Skeletal muscle tissue (tissue), 4 donors: ENCODE data around the gene ITPR1. TPM values are rescaled to one million over a fixed set of nuclear protein-coding genes. Genes with fewer than 3 reads are reported as not detected.

Experiments used
- H3K27ac ChIP-seq: one replicate; pipeline ENCODE4 v1.7.0; 2013; ENCODE audit warnings: mild to moderate bottlenecking, low read depth, low read length, inconsistent platforms
- H3K27me3 ChIP-seq, 3 donors: one replicate each; pipeline ENCODE4 v1.7.0; 2013; ENCODE audit warnings: low read length in 3 of 3; ENCODE audit not compliant: control insufficient read depth in 3 of 3, insufficient read depth in 3 of 3
- H3K36me3 ChIP-seq, 3 donors: one replicate each; pipeline ENCODE4 v1.7.0; 2013; ENCODE audit warnings: low read length in 3 of 3; ENCODE audit not compliant: control insufficient read depth in 3 of 3, insufficient read depth in 3 of 3
- H3K4me1 ChIP-seq, 3 donors: one replicate each; pipeline ENCODE4 v1.7.0; 2013; ENCODE audit warnings: low read length in 3 of 3, mild to moderate bottlenecking in 3 of 3; ENCODE audit not compliant: control insufficient read depth in 3 of 3, insufficient read depth in 3 of 3
- H3K4me3 ChIP-seq, 3 donors: one replicate each; pipeline ENCODE4 v1.7.0; 2013; ENCODE audit warnings: low read length in 3 of 3
- H3K9ac ChIP-seq, 3 donors: one replicate each; pipeline ENCODE4 v1.7.0; 2013; ENCODE audit warnings: low read length in 3 of 3, mild to moderate bottlenecking in 3 of 3, moderate library complexity in 2 of 3, low read depth in 1 of 3
- H3K9me3 ChIP-seq, 3 donors: one replicate each; pipeline ENCODE4 v1.7.0; 2013; ENCODE audit warnings: low read length in 3 of 3; ENCODE audit not compliant: control insufficient read depth in 3 of 3
- total RNA-seq: library from RNA; depleted of rRNA; stranded (reverse); fragments of >200 nt; gene quantifications from one replicate; pipeline ENCODE4 v1.2.3, GENCODE V29; 2014
- donor health status: Osteomylitis.

The ITPR1 gene
- total RNA-seq, 1 donor from 2014 or later, result 55.8 TPM

DNA sequence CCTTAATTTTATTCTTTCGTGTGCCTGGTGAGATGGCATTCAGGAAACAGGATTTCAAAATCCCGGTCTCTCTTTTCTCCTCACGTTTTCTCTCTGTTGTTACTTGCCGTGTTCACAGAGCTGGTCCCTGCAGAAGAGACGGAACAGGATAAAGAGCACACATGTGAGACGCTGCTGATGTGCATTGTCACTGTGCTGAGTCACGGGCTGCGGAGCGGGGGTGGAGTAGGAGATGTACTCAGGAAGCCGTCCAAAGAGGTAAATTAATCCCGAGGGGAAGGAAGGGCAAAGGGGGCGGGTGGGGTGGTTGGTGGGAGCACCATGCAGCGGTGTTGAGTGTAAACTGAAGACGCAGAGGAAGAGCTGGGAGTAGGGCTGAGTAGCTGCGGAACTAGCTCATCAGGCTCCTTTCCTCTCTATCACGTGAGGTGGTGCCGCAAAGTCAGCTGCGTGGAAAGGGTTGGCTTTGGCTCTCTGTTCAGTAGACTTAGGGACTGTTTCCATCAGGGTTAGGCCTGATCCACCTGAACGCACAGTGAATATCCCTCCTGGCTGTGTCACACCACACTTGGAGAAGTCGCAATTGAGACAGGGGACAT, 321.3 kb downstream of the ITPR1 start:
- peak overlapping the region; percentile 5 for H3K27ac ChIP-seq
- peaks cover 0 to 3% (median 0%) of the 10 kb centered on the region in 3 donors for H3K9me3 ChIP-seq
- no peak overlapping the region for H3K4me3 ChIP-seq
- H3K27me3 ChIP-seq, result no peaks in the 10 kb centered on the region
- H3K4me1 ChIP-seq, result peaks cover 3 to 11% (median 9%) of the 10 kb centered on the region in 3 donors
- no peak overlapping the region for H3K9ac ChIP-seq
- H3K36me3 ChIP-seq, result peaks cover 0 to 8% (median 8%) of the 10 kb centered on the region in 3 donors

DNA sequence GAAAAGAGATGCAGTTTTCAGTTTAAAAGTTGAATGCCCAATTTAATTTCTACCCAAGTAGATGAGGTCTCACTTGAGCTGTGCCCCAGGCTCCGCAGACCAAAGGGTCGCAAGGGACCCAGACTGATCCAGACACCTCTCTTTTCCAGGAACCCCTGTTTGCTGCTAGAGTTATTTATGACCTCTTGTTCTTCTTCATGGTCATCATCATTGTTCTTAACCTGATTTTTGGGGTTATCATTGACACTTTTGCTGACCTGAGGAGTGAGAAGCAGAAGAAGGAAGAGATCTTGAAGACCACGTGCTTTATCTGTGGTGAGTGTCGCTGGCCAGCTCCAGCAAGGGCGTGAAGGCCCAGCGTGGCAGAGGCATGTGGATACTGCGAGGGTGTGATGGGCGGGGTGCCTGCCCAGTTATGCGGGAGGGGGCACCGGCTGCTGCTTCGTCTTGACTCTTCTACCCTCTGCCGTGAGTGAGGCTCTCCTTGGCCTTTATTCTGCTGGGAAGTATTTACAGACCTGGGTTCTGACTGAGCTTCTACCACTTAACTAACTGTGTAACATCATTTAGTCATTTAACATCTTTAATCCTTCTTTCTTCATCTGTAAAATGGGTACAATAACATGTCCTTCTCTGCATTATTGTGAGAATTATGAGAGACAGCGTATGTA, 321.9 kb downstream of the ITPR1 start:
- H3K9me3 ChIP-seq, result peaks cover 0 to 3% (median 0%) of the 10 kb centered on the region in 3 donors
- H3K27me3 ChIP-seq, result no peaks in the 10 kb centered on the region
- H3K4me1 ChIP-seq, result peaks cover 0 to 8% (median 6%) of the 10 kb centered on the region in 3 donors
- no peak overlapping the region for H3K27ac ChIP-seq
- H3K9ac ChIP-seq, result no peak overlapping the region
- H3K36me3 ChIP-seq, result peaks cover 0 to 8% (median 8%) of the 10 kb centered on the region in 3 donors
- H3K4me3 ChIP-seq, result no peak overlapping the region

DNA sequence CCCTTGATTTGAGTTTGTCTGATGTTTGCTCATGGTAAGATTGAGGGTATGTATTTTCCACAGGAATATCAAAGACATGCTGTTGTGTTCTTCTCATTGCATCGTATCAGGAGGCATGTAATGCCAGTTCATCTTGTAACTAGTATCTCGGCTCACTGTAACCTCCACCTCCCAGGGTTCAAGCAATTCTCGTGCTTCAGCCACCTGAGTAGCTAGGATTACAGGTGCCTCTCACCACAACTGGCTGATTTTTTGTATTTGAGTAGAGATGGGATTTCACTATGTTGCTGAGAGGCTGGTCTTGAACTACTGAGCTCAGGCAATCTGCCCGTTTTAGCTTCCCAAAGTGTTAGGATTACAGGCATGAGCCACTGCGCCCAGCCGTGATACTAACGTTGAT, 323.2 kb downstream of the ITPR1 start:
- peaks cover 0 to 3% (median 0%) of the 10 kb centered on the region in 3 donors for H3K9me3 ChIP-seq
- no peak overlapping the region for H3K27ac ChIP-seq
- H3K9ac ChIP-seq, result no peak overlapping the region
- H3K27me3 ChIP-seq, result no peaks in the 10 kb centered on the region
- peaks cover under 1 to 5% (median 2%) of the 10 kb centered on the region in 3 donors for H3K4me1 ChIP-seq
- H3K4me3 ChIP-seq, result no peak overlapping the region
- peaks cover 0 to 8% (median 8%) of the 10 kb centered on the region in 3 donors for H3K36me3 ChIP-seq

DNA sequence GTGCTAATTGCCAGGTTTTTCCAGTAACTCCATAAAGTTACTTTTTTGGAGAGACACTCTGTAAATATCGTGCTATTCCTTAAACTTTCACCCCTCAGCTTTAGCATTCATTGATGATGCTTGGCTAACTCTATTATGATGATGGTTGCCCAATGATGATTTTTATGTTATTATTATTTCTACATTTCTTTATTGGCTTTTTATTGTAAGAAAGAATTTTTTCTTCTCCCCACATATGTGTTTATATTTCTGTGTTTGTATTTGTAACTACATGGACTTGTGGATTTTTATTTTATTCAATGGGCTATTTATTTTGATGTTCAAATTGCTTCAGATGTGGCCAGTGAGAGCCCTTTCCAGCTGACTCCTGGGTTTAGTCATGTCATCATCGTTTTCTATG, 323.6 kb downstream of the ITPR1 start:
- H3K27me3 ChIP-seq, result no peaks in the 10 kb centered on the region
- no peak overlapping the region for H3K27ac ChIP-seq
- H3K4me3 ChIP-seq, result no peak overlapping the region
- no peak overlapping the region for H3K9ac ChIP-seq
- peaks cover 2 to 8% (median 8%) of the 10 kb centered on the region in 3 donors for H3K36me3 ChIP-seq
- H3K9me3 ChIP-seq, result peaks cover 0 to 3% (median 0%) of the 10 kb centered on the region in 3 donors
- peaks cover 5 to 6% (median 5%) of the 10 kb centered on the region in 3 donors for H3K4me1 ChIP-seq

DNA sequence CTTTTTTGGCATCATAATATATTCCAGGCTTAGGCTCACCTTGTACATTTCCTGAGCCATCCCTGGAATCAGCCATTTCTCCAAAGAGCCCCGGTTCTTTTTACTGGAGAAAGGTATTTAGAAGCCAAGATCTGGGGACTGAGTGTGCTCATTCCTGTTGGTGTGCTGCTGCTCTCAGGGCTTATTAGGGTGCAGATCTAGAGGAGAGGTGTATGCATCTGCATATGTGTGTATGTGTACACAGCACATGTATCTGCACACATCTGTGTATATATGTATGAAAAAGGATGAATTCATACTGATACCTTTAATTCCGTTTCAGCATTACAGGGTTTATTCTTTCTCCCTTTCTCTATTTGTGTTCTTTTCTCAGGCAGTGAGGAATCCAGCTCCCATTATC, 324.0 kb downstream of the ITPR1 start:
- H3K27ac ChIP-seq, result no peak overlapping the region
- H3K9ac ChIP-seq, result no peak overlapping the region
- H3K4me3 ChIP-seq, result no peak overlapping the region
- H3K36me3 ChIP-seq, result peaks cover 2 to 8% (median 8%) of the 10 kb centered on the region in 3 donors
- H3K4me1 ChIP-seq, result peaks cover 7 to 10% (median 9%) of the 10 kb centered on the region in 3 donors
- H3K9me3 ChIP-seq, result peaks cover 0 to 3% (median 0%) of the 10 kb centered on the region in 3 donors
- H3K27me3 ChIP-seq, result no peaks in the 10 kb centered on the region

DNA sequence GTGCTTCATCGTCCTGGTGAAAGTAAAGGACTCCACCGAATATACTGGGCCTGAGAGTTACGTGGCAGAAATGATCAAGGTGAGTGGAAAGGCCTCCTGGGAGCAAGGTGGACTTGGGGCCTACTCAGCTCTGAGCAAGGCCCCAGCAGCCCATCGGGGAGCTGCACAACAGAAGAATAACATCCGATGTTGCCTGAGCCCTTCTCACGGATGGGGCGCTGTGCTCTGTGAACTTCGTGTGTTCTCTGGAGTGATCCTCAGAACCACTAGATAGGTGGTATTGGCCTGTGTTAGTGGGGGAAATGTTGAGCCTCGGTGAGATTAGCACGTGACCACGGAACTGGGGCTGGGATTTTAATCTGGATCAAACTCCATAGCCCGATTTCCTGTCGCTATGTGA, 325.0 kb downstream of the ITPR1 start:
- Histone ChIP-seq H3K27ac (no peak overlapping the region), H3K36me3 (peaks cover 2 to 8% (median 8%) of the 10 kb centered on the region in 3 donors), H3K4me3 (no peak overlapping the region), H3K4me1 (peaks cover 8 to 17% (median 16%) of the 10 kb centered on the region in 3 donors), H3K9ac (no peak overlapping the region), H3K27me3 (no peaks in the 10 kb centered on the region), H3K9me3 (peaks cover 0 to 3% (median 0%) of the 10 kb centered on the region in 3 donors)

DNA sequence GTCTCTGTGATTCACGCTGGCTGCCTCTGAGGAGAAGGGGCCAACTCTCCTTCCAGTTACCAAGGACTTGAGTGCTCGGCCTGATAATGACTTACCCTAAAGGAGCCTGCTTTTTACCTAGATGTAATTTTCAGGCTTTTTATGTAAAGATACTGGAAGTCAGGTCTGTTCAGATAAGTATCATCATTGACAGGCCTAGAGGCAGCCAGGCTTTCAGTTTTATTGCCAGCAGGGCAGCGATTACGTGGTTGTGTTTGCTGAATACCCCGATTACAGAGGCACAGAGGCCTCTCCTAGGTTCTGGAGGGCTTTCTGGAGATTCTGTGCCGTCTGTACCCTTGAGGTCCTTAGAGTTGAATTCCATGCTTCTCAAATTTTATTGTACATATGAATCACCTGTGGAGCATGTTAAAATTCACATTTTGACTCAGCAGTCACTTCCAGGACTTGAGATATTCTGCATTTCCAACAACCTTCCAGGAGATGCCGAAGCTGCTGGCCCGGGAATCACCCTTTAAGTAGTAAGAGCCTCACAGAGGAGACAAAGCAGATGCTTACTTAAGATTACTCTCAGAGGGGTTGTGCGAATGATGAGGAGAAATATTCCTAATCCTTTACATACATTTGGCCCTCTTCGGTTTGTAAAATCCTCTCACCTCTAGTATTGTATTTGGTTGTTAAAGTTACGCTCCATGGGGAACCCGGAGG, 326.0 kb downstream of the ITPR1 start:
- Histone ChIP-seq H3K9ac (no peak overlapping the region), H3K27ac (no peak overlapping the region)

DNA sequence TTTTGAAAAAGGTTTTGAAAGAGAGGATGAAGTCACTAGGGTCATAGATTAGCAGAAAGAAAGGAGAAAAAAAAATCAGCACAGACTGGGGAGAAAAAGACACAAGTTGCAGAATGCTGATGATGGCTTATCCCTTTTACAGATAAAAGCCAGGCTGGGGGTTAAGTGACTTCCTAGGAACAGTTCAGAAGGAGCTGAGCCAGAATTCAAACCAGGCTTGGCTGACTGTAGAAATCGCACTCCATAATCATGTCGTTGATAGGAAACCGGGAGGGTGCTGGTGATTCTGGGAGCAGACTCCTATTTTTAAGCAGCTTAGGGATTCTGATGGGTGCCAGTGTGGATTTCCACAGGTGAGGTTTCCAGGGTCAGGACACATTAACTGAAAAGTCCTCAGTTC, 326.6 kb downstream of the ITPR1 start:
- Histone ChIP-seq H3K9ac (no peak overlapping the region), H3K4me1 (peaks cover 15 to 26% (median 25%) of the 10 kb centered on the region in 3 donors), H3K36me3 (peaks cover 2 to 8% (median 8%) of the 10 kb centered on the region in 3 donors), H3K27me3 (no peaks in the 10 kb centered on the region), H3K27ac (no peak overlapping the region), H3K9me3 (peaks cover 0 to 3% (median 0%) of the 10 kb centered on the region in 3 donors), H3K4me3 (no peak overlapping the region)

More for the DNA sequence above, 326.0 kb downstream of the ITPR1 start:
- Histone ChIP-seq H3K4me1 (peaks cover 9 to 20% (median 19%) of the 10 kb centered on the region in 3 donors), H3K27me3 (no peaks in the 10 kb centered on the region), H3K9me3 (peaks cover 0 to 3% (median 0%) of the 10 kb centered on the region in 3 donors), H3K36me3 (peaks cover 2 to 10% (median 8%) of the 10 kb centered on the region in 3 donors), H3K4me3 (no peak overlapping the region)

DNA sequence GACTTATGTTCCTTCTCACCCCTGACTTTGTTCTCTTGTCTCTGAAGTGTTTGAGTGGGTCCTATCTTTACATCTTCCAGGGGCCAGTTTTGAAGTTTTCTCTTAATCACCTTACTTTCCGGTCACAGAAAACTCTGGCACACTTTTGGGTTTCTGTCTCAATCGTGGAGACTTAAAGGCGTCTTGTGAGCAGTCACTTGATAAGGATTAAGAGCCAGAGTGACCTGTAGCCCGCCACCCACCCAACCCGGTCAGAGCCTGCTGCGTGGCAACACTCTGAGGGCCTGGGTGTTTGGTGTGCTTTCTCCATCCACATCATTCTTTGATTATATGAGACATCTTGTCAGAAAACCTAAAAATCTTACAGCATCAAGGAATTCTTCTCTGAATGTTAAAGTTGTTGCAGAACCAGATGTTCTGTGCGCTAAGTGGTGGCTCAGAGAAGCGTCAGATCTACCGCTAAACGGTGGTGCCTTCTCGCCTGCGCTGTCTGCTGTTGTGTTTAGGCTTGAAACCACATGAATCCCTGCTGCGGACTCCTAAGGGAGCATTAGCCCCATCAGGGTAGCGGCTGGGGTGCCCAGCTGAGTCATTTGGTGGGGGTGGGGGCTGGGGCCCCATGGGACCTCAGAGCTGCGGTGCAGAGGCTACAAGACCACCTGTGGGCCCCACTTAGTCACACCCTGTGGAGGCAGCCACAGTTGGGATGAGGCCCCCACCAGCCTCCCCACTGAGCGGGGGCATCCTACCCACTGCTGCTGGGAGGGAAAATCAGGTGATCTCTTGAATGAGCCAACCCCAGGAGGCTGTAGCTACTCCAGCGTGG, 327.4 kb downstream of the ITPR1 start:
- no peak overlapping the region for H3K27ac ChIP-seq
- H3K9ac ChIP-seq, result no peak overlapping the region
- H3K36me3 ChIP-seq, result peaks cover 2 to 8% (median 8%) of the 10 kb centered on the region in 3 donors
- H3K4me3 ChIP-seq, result no peak overlapping the region
- H3K4me1 ChIP-seq, result peaks cover 23 to 33% (median 33%) of the 10 kb centered on the region in 3 donors
- H3K9me3 ChIP-seq, result peaks cover 0 to 3% (median 0%) of the 10 kb centered on the region in 3 donors
- H3K27me3 ChIP-seq, result no peaks in the 10 kb centered on the region
